ENCODE measurements around the gene RHAG.
A peak's percentile ranks its signal among the peaks of the same experiment; 100 is the strongest.
"Not testable (repeated sequence)": the region's sequence is repeated elsewhere in the genome, so short reads cannot be mapped to it uniquely, and the experiment has no call there.

RHAG gene

DNA sequence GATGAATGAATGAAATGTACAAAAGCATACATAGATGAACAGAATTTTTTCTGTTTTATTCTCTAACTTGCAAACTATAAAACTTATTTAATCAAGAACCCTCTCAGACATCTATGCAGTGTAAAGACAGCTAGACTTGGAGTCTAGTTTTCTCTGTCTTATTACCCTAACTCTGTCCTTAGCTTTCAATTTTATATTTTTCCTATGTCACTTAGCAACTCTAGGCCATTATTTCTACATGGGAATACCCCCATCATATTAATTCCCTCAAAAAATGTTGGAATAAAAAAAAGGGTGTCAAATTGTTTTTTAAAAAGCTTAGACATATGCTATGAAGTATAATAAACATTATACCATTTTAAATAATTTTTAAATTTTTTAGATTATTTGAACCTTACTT lies 1.2 kb downstream of the RHAG start:
- DNase-seq, result no peak

DNA sequence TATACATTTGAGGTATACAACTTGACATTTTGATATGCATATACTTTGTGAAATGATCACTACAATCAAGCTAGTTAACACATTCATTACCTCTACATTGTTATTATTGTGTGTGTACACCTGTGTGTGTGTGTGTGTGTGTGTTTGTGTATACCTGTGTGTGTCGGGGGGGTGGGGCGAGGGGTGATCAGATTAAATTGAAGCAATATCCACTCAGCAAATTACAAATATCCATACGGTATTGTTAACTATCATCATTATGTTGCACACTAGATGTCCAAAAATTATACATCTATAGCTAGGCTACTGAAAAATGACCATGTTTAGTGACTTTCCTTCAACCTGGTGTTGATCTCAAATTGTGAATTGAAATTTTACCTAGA lies 1.8 kb downstream of the RHAG start:
- no peak for DNase-seq

DNA sequence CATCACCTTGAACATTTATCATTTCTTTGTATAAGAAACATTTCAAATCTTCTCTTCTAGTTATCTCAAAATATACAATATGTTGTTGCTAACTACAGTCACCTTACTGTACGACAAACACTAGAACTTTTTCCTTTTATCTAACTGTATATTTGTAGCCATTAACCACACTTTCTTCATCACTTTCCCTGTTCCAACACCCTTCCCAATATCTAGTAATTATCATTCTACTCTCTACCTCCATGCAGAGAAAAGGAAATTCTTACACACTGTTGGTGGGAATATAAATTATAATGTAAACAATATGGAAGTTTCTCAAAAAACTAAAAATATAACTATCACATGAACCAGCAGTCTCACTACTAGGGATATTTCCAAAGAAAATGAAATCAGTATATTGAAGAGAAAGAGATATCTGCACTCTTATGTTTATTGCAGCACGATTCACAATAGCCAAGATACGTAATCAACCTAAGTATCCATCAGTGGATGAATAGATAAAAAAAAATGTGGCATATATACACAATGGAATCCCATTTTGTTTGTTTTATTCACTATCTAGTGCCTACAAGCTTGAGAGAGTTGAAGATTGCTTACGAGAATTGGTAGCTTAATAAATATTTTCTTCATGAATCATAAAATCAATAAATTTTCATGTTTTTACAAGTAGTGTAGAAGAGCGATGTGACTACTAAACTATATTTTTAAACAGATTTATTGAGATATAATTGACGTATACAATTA lies 2.4 kb downstream of the RHAG start:
- no peak for DNase-seq

DNA sequence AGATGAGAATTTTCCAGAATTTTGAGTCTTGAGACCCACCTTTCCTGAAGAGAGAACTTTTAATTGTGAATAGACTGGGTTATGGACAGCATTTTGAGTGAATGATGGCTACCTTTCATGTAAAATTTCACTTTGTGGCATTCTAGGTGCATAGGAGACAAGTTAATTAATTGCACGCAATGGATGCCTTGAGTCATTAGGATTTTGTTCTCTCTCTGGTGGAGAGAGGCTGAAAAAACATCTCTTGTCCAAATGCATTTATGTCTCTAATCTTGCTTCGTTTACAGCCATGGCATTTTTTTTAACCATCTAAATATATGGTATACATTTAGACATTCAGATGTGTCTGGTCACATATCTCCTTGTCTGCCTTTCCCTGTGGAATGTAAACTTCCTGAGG lies 3.1 kb downstream of the RHAG start:
- no peak for DNase-seq

DNA sequence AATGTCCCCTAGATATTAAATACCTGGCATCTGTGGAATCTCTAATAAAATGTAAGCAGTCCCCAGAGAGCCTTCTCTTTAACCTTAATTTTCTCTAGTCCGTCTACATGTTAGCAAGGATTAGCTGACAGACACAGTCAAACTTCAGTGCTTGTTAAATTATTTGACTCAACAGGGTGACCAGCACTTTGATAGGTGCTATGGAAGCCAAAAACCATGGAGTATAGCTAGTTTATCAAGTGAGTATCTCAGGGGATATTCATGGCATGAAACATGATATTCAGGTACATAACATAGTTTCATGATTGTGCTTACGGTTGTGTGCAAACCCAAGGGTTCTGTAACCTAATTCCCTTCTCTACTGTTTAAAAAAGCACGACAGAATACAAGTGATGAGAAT lies 3.9 kb downstream of the RHAG start:
- no peak for DNase-seq

DNA sequence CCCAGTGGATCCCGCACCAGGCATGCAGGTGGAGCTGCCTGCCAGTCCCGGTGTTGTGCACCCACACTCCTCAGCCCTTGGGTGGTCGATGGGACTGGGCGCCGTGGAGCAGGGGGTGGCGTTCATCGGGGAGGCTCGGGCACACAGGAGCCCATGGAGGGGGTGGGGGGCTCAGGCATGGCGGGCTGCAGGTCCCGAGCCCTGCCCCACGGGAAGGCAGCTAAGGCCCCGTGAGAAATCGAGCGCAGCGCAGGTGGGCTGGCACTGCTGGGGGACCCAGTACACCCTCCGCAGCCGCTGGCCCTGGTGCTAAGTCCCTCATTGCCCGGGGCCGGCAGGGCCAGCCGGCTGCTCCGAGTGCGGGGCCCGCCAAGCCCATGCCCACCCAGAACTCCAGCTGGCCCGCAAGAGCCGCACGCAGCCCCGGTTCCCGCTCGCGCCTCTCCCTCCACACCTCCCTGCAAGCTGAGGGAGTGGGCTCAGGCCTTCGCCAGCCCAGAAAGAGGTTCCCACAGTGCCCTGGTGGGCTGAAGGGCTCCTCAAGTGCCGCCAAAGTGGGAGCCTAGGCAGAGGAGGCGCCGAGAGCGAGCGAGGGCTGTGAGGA lies 7.1 kb downstream of the RHAG start:
- DNase-seq, result not testable (repeated sequence)

DNA sequence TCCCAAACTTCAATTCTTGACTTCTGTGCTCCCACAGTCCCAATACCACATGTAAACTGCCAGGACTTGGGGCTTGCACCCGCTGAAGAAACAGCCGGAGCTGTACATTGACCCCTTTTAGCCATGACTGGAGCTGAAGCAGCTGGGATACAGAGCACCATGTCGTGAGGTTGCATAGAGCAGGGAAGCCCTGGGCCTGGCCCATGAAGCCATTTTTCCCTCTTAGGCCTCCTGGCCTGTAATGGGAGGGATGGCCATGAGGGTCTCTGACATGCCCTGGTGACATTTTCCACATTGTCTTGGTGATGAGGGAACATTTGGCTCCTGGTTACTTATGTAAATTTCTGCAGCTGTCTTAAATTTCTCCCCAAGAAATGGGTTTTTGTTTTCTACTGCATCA lies 9.8 kb downstream of the RHAG start:
- no peak for DNase-seq

DNA sequence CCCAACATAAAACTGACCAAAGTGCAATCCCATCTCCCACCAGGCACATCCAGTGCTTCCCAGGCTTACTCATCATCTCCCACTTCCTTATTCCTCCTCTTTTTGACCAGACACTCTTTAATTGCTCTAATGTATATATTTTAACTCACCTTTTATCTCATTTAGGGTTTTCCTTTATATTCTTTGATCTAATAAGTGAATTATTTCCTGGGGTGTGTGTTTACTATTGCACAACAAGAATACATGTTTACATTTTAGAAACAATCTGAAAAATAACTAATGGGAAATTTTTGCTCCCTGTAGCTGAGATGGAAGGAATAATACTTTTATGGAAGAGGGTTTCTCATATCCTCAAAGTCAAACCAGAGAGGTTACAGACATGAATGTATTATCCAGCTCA lies 18.4 kb downstream of the RHAG start:
- DNase-seq, result no peak

DNA sequence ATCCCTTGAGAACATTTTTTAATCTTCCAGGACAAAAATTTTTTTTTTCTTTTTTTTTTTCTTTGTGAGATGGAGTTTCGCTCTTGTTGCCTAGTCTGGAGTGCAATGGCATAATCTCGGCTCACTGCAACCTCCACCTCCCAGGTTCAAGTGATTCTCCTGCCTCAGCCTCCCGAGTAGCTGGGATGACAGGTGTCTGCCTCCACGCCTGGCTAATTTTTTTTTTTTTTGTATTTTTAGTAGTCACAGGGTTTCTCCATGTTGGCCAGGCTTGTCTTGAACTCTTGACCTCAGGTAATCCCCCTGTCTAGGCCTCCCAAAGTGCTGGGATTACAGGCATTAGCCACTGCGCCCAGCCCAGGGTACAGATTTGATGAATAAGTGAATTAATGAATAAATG lies 22.5 kb downstream of the RHAG start:
- not testable (repeated sequence) for DNase-seq

DNA sequence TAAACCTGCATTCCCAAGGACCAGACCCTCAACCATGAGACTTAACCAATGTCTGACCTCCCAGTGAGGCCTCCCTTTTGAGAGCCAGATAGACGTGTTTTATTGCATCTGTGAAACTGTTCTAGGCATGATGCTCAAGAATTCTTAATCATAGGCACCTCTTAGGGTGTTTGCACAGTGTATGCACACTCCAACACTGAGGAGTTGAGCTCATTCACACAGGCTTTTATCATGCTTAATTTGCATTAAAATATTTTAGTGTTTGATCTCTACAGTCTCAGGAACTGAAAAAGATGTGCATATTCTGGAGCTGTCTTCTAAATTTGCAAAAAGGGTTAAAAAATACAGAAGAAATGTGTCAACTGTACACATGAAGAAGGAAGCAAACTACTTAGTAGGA lies 27.4 kb downstream of the RHAG start:
- no peak for DNase-seq

DNA sequence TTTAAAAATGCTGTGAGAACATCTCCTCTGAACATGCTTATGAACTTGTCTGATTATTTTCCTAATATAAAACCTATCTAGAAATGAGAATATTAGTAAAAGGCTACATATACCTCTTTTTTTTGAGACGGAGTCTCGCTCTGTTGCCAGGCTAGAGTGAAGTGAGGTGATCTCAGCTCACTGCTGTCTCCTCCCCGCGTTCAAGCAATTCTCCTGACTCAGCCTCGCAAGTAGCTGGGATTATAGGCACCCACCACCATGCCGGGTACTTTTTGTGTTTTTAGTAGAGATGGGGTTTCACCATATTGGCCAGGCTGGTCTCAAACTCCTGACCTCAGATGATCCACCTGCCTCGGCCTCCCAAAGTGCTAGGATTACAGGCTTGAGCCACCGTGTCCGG lies 28.4 kb downstream of the RHAG start:
- not testable (repeated sequence) for DNase-seq

DNA sequence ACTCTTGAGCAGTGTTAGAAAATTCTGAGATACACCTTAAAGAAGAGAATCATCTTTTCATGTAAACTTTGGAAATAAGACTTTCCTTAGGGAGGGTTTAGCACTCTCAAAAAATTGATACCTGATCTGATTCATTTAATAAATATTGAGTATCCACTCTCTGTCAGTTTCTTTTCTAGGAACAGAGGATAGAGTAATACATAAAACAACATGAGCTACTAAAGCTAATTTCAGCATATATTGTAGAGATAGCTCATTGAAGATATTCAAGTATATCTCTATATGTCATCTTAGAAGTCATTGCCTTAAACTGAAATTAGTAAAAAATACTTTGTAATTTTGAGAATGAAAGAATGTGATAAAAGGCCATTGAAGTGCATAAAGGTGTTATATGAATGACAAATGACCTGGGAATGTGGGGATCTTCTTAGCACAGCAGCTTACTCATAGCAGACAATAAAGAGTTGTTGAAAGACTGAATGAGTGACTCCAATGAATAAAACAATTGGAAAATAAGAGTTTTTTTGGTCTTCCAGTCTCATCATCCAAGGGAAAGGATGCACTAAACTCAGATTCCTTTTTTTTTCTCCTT lies 29.2 kb downstream of the RHAG start:
- DNase-seq, result no peak

DNA sequence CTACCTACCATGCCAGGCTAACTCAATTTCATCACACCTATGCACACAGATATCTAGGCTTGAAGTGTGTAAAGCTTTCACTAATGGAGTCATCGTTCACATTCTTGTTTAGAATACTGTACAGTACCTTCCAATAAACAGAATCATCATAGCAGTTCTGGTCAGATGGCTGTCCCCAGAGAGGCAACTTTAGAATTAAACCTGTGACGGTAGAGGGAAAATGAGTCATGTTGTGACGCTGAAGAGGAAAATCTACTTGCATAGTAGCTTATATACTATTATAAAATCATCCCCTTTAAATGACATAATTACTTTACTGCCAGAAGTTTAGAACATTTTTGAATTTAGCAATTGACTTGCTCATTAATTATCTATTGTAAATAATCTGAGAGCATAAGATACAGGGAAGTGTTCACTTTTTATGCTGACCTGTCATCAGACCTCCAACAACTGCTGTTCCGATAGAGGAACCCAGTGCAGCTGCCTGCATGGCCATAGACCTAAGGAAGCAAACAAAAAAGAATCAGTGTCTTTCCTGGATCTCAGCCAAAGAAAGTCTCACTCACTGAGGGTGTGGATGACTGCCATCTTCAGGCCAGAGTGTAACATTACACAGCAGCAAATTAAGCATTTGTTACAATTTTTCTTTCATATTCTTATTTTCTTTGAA lies 29.8 kb downstream of the RHAG start:
- peak; percentile 58 for DNase-seq

DNA sequence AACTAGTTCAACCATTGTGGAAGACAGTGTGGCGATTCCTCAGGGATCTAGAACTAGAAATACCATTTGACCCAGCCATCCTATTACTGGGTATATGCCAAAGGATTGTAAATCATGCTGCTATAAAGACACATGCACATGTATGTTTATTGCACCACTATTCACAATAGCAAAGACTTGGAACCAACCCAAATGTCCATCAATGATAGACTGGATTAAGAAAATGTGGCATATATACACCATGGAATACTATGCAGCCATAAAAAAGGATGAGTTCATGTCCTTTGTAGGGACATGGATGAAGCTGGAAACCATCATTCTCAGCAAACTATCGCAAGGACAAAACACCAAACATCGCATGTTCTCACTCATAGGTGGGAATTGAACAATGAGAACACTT lies 32.6 kb downstream of the RHAG start:
- DNase-seq, result not testable (repeated sequence)

DNA sequence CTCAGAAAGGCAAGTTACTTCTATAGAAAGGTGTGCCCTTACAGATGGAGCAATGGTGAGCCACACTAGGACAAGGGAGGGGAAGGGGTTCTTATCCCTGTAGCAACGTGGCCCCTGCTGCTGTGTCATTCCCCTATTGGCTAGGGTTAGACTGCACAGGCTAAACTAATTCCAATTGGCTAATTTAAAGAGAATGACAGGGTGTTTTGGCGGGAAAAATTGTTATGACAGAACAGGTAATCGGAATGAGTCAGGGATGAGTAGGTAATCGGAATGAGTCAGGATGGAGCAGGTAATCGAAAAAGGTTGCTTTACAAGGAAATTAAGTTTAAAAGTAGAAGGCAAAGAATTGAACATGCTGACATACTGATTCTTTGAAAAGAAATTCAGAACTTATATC lies 49.4 kb downstream of the RHAG start:
- DNase-seq, result not testable (repeated sequence)

DNA sequence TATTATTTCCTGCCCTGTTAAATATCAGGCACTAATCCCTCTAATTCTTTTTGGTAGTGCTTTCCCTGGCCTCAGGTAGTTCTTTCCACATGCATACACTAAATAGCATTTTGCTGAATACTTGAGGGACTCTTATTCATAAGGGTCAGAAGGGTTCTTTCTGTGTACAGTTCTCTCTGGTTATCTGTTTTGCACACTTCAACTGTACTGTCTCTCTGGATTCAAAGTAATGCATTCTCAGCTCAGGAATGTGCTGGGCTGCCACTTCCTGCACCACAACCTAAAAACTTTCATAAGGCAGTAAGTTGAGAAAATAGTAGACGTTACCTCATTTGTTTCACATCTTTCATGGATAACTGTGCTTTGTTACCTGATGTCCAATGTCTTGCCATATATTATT lies 54.1 kb downstream of the RHAG start:
- no peak for DNase-seq

DNA sequence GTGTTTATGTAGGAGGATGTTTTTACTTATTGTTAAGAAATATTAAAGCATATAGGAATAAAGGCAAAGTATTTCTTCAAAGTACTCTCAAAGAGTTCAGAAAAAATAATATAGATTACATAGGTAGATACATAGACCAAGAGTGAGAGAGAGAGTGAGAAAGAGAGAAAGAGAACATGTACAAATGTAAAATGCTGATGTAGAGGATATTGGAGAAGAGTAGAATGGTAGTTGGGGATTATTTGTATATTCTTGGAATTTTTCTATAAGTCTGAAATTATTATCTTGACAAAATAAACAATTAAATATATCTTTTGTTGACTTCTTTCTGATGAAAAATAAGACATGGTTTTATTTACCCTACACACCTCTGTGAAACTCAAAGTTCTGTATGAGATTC lies 57.0 kb downstream of the RHAG start:
- DNase-seq, result no peak

DNA sequence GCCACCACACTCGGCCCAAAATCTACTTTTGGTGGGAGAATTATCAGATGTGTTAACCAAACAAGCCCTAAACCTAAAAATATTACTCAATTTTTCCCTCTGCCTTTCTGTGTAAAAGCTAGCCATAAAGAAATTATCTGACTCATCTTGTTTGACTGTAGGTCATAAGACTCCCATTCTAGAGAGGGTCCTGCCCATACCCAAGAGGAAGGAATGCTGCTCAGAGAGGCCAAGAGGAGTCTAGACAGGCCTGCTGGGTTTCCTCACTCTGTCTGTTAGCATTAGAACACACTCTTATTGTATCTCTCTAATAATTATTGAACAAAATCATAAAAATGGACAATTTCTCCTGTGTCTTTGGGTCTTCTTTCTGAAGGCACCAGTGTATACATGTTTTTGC lies 60.0 kb downstream of the RHAG start:
- DNase-seq, result no peak

DNA sequence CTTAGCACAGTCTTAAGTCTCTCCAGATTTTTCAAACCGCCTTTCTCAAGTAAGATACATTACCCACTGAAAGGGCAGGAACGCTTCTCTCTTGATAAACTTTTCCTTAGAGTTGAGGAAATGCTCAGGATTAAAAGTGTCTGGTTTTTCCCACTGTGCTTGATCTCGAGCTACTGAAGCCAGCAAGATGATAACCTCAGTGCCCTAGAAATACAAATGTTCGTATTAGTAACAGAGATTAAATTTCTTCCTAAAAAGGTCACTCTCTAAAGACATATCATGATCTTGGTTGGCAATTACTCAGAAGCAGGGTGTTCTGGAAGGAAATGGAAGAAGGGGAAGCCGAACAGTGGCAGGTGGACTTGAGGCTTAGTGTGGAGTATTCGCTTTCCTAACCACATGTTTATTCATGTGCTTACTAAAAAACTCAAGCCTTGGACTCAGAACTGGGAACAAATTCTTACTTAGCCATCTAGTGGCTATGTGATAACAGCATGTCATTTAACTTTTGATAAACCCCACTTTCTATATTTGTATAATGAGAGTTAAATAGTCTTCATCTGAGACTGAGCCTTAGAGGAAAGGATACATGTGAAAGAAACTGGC lies 66.1 kb downstream of the RHAG start:
- DNase-seq, result no peak

DNA sequence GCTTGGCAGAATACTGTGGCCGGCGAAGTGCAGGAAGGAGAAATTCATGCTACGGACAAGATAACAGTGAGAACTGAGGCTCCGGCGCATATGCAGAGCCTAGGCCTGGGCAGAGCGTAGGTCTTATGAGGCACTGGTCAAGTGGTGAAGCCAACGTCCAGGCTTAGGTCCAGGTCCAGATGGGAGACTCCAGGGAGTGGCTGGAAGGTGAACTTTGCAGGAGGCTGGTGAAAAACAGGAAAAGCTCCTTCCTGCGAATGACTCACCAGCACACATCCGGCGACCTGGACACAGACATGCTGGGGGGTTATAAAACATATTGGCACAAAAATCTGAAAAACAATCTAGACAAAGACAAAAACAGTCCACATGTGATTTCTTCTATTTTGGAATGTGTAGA lies 70.8 kb downstream of the RHAG start:
- no peak for DNase-seq

DNA sequence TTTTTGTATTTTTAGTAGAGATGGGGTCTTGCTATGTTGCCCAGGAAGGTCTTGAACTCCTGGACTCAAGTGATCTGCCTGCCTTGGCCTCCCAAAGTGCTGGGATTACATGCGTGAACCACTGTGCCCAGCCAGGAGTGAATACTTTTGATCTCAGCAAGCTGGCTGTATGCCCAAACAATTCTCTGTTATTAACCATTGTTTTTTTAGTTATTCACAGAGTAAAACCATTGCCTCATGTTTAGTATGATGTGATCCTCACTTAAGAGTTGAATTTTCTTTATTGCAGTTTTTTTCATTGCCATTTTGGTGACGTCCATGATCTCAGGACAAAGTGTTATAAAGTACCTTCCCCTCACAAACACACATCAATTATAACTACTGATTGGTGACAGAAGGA lies 71.4 kb downstream of the RHAG start:
- DNase-seq, result no peak

DNA sequence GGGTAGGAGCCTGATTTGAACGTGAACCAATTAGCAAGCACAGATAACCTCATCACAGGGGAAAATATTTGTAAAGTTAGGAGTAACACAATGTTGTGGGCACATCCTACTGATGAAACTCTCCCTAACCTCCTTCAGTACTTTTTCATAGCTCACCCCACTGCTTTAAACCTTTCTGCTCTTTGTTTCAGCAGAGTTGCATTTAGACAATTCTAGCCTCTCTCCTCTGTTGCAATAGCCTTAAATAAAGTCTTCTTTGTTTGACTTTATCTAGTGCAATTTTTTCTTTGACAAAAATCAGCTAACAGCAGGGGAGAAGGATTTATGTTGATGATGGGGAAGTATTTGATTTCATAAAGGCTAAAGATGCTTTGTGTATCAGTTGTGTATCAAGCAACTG lies 72.1 kb downstream of the RHAG start:
- DNase-seq, result no peak

DNA sequence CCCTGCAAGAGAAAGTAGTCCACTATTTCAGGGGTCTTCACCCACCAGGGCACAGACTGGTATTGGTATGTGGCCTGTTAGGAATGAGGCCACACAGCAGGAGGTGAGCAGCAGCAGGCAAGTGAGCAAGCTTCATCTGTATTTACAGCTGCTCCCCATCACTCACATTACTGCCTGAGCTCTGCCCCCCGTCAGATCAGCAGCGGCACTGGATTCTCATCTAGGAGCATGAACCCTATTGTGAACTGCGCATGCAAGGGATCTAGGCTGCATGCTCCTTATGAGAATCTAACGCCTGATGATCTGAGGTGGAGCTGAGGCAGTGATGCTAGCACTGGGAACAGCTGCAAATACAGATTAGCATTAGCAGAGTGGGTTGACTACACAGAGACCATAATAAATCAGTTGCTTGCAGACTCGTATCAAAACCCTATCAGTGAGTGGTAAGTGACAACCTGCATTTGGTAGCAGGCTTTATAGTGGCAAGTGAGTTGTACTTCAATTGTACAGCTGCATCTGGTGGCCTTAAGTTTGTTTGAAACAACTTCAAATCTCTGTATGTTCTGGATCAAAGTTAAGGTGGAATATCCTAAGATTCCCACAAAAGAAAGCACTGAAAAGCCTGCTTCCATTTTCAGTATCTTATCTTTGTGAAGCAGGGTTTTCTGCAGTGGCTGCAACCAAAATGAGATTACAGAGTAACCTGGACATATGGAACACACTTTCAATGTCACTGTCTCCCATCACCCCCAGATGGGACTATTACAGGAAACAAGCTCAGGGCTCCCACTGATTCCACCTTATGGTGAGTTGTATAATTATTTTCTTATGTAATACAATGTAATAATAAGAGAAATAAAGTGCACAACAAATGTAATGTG lies 73.4 kb downstream of the RHAG start:
- DNase-seq, result no peak
